Measurements from ENCODE around the gene CDC7.

Gene CDC7

DNA sequence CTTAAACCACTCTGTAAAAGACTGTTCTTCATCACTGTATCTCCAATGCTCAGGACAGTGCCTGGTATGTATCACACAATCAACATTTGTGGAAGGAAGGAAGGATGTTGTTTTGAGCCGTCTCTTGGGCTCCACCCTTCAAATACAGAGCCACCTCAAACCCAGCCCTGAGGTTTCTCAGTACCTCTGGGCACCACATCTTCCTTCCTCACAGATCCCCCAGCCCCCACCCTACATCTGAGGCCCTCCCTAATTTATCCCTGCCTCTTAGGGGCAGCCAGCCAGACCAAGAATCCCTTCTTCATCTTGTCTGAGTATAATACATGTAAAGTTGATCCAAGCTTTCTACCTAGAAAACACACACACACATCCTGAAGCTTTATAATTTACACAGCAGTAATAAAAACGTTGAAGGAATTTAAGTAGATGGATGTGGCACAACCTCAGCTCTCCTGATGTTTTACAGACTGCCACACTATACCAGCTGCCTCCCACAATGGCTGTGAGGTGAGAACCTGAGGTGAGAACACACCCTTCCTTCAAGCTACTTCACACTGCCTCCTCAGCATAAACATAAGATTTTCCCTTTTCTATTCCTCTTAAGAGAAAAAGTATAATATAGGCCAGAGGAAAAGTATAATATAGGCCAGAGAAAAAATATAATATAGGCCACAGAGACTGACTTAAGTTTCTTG, 48.5 kb downstream of the CDC7 start:
- no peak for DNase-seq

DNA sequence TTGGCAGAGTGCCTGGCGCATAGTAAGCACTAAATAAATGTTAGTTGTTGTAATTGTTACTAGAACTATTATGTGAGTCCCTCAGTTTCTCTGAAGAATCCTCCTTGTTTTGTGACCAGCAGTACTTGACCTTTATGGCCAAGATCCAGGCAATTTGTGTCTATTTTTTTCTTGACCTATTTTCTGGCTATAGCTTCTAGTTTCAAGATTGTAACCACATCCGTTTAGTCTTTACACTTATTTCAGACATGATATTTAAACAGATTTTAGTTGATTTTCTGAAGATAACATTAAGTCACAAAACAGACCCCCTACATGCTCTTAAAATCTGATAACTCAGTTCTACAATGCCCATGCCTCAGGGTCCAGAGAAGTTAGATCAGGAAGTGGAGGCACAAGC, 50.3 kb downstream of the CDC7 start:
- DNase-seq: no peak

DNA sequence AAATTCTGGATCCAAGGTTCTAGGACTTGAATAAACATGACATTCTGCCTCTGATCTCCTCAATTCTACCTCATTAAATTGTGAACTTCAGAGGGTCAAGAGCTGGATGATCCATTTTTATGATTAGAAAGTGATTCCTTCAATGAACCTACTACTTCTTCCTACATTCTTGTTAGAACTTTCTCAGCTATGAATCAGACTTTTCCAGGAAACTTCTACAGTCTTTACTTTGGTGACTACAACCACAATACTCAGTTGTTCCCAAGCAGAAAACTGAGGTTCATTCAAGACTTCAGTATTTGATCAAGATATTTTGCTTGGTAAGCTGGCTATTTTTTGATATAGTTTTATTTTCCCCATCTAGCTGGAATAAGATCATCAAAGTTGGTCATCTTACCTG, 51.4 kb downstream of the CDC7 start:
- DNase-seq: no peak

DNA sequence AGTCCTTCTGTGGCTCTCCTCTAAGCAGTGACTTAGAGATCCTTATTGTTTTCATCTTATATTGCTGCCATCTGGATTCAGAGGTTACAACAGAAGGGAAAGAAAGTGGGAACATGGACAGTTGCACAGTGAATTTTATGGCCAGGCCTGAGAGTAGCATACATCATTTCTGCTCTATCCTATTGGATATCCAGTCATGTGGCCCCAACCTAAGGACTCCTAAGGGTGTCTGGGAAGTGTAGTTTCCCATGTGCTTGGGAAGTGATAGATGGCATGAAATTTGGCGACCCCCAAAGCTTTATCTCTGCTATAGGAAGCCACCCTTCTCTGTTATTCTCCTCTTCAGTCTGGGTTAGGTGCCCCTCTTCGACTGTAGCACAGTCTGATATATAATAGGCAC, 51.9 kb downstream of the CDC7 start:
- no peak for DNase-seq

DNA sequence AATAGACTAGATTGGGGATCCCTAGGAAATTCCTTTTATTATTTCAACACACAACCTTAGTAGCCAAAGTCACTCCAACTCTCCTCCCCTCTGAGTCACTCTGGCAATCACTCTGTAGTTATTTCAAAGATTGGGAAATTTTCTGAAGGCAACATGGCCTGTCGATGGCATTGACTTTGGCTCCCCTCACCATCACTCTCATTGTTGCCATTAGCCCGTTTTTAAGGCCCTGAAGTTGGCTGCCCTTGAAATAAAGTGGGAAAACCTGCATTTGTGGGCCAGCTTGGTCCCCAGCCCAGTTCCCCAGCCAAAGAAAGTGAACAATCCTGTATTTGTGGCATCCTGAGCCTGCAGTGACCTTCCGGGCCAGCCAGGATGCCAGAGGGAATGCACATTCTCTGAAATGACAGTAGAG, 52.5 kb downstream of the CDC7 start:
- no peak for DNase-seq

DNA sequence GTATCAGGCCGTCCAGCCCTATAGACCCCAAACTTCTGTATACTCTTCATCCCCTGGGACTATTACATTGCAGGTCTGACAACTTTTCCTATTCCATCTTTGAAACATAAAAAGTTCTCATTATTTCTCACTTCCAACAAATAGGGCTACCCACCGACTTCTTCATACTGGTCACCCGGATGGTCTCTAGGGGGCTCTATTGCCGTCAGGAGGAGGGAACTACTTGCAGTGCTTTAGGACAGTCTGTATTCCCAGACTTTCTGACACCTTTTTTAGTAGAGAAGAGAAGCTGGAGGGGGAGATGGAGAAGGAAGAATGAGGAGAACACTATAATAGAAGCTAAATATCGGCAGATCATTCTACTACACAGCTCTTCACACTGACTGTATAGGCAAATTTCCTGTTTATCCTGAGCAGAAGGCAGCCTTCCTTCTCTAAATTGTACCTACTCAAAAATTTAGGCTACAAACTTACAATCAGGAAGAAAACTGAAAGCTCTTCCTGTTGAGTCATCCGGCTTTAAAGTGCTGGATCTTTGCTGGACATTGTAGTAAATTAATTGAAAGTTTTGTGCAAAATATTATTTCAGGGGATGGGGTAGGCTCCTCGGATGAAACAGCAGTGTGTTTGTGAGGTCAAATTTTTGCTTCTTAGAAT, 54.6 kb downstream of the CDC7 start:
- DNase-seq: no peak

DNA sequence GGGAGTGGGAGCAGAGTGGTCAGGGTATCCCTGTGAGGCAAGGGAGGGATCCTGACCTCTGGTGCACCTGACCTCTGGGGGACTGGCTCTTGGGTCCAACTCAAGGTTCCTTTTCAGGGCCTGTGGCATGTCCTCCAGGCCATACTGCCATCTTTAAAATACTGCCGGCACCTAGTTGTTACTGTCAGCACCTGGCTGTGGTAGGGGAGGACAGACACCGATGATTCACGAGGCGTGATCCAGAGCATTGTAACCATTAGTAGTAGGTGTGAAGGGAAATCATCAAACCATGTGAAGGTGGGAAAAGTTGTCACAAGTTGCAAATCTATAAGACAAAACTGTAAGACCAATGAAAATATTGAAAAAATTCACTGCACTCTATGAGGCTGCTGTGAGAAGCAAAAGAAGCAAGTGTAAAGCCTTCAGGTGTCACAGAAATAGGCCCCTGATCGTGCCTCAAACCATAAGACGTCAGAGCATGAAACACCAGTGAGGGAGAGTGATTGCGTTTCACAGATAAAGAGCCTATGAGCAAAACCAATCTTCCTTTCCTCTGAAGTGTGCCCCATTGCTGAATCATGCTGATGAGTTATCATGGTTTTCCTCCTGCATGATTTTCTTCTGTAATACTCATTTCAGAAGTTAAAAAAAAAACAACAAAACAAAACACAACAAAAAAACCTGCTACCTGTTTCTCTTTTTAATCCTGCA, 55.3 kb downstream of the CDC7 start:
- DNase-seq: peak; percentile 52

DNA sequence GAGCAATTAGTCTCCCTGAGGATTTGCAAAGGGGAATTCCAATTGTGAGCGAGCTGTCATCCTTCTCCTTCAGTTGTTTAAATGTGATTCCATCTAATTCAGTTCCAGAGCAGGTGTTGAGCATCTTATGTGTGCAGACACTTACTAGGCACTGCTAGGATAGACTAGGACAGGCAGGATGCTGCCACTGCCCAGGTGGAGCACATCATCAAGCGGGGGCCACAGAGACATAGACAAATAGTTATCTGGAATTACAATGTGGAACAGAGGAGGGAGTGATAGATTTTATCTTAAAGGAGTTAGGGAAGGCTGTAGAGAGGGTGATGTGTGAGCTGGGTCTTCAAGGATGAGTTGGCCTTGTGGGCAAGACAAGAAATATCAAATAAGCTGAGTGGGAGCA, 55.9 kb downstream of the CDC7 start:
- no peak for DNase-seq

DNA sequence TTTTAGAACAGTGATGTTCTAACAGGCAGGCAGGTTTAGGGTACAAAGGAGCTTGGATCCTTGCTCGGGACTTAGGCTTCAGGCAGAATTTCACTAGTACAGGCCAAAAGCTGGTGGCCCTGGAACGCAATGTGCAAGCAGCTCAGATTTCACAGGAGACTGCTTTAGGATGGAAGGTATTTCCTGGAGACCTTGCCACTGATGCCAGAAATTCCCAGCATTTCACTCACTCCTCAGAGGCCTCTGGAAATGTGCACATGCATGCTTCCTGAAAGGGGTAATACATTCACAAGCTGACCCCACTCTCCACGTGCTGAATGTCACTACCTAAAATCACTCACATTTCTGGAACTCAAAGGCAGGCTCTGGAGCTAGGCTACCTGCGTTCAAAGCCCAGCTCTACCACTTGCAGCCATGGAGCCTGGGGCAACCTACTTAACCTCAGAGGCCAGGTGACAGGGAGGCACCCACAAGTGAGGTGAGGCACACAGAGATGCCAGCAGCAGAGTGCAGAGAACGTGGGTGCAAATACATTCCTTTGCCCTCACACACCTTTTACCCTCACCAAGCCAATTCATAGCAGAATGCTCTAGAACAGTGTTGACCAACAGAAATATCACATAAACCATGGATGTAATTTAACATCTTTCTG, 56.5 kb downstream of the CDC7 start:
- DNase-seq: peak; percentile 24

DNA sequence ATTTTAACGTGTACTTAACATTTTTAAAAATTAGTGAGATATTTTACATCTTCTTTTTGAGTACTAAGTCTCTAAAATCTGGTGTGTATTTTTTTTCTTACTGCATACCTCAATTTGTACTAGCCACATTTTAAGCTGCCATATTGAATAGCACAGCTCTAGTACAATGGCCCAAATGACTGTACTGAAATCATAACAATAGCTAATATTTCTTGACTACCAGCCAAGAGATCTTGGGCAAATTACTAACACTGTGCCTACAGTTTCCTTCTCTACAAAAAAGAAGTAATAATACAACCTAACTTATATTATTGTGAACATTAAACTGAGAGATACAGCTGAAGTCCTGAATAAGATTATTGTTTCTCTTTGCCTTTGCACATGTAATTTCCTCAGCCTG, 57.2 kb downstream of the CDC7 start:
- DNase-seq: no peak

DNA sequence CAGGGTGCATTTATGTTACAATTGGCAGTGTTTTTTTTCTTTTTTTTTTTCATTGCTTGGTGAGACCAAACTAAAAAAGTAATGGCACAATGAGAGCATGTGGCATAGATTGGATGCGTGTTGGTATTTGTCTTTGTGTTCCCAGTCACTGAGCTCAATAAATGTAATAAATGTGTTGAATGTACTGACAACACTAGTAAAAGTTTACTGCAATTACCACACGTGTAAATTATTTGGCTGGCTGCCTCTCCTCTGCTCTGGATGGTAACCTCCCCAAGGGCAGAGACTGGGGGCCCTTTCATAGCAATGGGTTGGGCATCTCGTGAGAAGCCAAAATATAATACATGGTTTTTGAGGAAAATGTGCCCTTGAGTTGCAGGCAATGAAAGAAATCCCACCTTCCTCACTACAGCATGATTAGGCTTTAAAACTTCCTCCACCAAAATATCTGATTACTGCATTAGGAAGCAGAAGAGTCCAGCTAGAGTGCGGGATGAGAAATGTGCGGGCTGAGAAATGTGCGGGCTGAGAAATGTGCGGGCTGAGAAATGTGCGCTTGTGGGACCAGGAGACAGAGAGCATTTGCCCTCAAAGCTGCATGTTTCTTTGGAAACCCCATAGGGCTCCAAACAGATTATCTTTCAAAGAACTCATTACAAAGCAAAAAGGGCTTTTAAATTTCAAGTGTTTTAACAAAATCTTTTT, 58.5 kb downstream of the CDC7 start:
- no peak for DNase-seq

DNA sequence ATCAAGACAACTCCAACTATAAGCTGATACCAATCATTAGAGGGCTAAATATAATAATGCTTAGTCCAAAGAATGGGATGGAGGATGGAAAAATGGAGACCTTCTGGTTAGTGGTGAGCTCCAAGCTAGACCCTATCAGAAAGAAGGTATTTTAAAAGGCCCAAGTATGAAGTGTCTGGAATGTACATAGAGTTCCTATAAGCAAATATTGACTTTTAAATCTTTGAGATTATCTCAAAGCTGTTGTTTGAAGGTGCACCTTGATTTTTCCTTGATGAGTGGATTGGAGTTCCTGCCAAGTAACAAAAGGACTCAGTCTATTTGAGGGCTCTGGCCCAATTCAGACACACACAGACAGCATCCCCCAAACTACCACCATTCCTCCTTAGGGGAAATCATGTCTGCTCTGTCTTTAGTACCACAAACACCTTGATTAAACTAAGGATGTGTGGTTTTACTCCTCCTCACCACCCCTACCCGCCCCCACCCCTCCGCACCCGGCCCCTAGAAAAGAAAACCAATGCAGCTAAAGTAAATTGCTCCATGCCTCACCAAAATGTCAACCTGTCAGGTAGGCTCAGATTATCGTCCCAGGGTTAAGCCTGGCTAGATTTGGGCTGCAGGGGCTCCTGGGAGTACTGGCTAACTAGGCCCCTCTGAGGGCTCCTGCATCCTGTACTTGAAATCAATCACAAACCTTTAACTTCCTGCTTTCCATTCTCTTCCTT, 59.4 kb downstream of the CDC7 start:
- no peak for DNase-seq

DNA sequence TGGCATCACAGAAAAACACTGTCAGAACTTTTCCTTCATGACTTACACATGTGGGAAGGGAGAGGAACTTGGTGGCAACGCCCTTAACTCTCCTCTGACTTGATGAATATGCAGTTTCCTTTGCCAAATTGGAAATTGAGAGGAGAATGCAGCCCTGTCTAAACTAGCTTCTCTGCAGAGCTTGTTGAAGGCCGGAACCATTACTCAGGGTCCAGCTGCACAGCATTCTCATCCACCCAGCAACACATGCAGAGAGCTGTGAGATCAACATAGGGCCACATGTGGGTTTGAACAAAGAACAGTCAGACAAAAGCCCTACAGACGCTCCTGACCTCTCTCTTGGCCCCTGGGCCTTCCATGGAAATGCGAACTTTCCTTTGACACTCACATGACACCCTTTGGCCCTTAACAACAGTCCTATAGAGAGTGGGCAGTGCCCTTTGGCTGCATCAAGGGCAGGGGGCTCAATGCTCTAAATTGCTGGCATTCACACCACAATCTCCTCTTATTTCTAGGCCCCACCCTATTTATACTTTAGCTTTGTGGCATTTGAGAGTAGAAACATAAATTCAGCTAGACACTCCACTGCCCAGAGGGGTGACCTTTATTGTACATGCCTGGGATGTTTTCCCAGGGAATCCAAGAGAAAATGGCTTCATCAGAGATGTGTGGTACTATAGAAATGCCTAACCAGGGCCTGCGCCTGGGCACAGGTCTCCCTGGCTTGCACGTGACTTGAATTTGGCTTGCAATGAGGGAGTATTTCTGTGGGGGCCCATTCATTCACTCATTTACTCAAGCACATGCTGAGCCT, 64.4 kb downstream of the CDC7 start:
- DNase-seq: no peak

DNA sequence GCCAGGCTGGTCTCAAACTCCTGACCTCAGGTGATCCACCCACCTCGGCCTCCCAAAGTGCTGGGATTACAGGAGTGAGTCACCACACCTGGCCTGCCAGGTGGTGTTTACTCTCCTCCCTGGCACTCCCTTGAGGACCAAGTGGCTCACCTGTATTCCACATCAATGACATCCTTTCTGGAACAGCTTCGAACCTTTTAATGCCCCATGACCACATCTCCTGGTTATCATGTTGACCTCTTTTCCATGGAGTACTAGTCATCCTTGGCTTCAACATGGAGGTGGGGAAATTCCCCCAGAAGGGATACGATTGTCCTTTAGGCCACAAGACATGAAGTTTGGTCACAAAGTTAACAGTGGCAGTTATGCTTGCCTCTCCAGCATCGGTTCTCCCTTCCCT, 66.9 kb downstream of the CDC7 start:
- no peak for DNase-seq

DNA sequence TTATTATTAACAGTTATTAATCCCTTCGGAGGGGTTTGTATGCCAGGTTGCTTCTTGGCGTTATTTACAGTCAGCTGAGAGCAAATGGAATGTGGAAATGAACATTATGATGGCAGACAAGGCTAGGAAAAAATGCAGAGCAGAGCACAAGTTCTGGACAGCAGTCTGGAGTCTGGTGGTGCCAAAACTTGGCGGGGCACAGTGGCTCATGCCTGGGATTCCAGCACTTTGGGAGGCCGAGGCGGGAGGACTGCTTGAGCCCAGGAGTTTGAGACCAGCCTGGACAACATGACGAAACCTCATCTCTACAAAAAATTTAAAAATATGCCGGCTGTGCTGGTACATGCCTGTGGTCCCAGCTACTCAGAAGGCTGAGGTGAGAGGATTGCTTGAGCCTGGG, 67.6 kb downstream of the CDC7 start:
- no peak for DNase-seq

DNA sequence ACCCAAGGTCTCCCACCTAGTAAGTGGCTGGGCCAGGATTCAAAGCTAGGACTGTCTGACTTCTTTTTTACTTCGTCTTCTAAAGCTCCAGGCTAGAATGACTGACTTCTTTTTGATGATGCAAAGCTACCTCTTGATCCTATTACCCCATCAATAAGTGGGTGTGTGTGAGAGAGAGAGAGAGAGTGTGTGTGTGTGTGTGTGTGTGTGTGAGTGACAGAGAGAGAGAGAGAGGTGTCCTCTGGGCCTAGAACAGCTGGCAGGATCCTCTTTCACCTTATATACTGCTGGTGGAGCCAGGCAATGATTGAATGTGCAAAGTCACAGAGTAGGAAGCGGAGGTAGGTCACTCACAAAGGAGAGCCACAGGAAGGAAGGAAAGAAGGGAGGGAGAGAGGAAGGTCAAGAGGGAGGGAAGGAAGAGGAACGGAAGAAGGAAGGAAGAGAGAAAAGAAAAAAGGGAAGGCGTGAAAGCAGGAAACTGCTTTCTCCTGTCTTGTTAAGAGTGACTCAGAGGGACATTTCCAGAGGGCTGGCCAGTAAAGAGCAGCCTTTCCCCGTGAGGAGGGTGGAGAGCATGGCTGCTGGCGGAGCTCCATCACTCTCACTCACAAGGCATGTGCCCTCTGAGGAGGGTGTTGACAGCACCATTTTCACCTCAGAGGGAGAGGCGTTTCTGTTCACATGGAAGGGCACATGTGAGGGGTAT, 68.9 kb downstream of the CDC7 start:
- DNase-seq: peak; percentile 48

DNA sequence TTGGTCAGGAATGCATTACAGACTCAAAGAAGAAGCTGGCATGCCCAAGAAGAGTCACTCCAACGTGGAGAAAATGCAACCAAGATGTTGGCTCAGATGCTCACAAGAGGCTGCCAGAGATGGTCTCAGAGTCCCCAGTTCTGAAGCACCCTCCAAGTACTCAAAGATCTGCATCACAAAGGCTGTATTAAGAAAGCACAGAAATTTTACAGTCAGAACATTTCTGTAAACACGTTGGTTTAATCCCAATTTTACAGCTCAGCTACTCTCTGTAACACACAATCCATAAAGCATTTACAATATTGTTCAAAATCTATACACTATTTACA, 69.4 kb downstream of the CDC7 start:
- DNase-seq: no peak

DNA sequence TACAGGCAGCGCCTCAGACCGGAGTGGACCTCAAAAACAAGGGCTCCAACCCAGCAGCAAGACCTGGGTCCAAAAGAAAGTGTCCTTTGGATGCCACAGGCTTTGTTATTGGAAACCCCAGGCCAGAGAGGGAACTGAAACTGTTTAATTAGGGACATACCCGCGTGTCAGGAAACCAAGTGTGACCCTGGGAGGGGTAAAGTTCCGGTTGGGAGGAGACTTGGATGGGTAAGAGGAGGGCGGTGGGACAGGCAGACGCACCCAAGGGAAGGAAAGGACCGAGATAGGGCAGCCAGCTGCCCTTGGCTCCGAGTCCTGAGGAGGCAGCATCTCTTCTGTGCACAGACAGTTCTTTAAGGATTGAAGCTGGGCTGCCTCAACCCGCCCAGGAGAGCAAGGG, 71.4 kb downstream of the CDC7 start:
- DNase-seq: no peak
